ENCODE results near the gene NOX4.
A peak's percentile ranks its signal among the peaks of the same experiment; 100 is the strongest.

Gene NOX4

GRCh38 chr11:89490981-89491690 is at the start of gene NOX4:
Gene NOX4, minus strand, starts transcription at chr11:89491375. Its CDS starts 129 bp downstream, at chr11:89491246.
- peak; percentile 28 for DNase-seq

GRCh38 chr11:89540826-89541225 is 49.7 kb upstream of the NOX4 start:
- no peak for DNase-seq

GRCh38 chr11:89537936-89538335 is 46.8 kb upstream of the NOX4 start:
- DNase-seq, result no peak

GRCh38 chr11:89536926-89537325 is 45.8 kb upstream of the NOX4 start:
- no peak for DNase-seq

- no peak for DNase-seq
Measured at GRCh38 chr11:89535221-89535620, 44.0 kb upstream of the NOX4 start.

- no peak for DNase-seq
Measured at GRCh38 chr11:89529626-89530380, 38.6 kb upstream of the NOX4 start.

- DNase-seq, result no peak
Measured at GRCh38 chr11:89521792-89522191, 30.6 kb upstream of the NOX4 start.

- no peak for DNase-seq
Measured at GRCh38 chr11:89521294-89521693, 30.1 kb upstream of the NOX4 start.

- no peak for DNase-seq
Measured at GRCh38 chr11:89516496-89516895, 25.3 kb upstream of the NOX4 start.

GRCh38 chr11:89508544-89508943 is 17.4 kb upstream of the NOX4 start:
- DNase-seq, result no peak

- DNase-seq, result no peak
Measured at GRCh38 chr11:89504270-89504669, 13.1 kb upstream of the NOX4 start.

GRCh38 chr11:89503422-89503821 is 12.2 kb upstream of the NOX4 start:
- DNase-seq, result no peak

GRCh38 chr11:89502301-89502700 is 11.1 kb upstream of the NOX4 start:
- DNase-seq, result no peak

GRCh38 chr11:89500336-89500735 is 9.2 kb upstream of the NOX4 start:
- DNase-seq, result no peak

- DNase-seq, result no peak
Measured at GRCh38 chr11:89498845-89499448, 7.8 kb upstream of the NOX4 start.

GRCh38 chr11:89495951-89496350 is 4.8 kb upstream of the NOX4 start:
- DNase-seq, result no peak

- DNase-seq, result no peak
Measured at GRCh38 chr11:89493431-89493830, 2.3 kb upstream of the NOX4 start.

- DNase-seq, result no peak
Measured at GRCh38 chr11:89490602-89490980, 584 bp downstream of the NOX4 start.

GRCh38 chr11:89489930-89490329 is 1.2 kb downstream of the NOX4 start:
- DNase-seq, result no peak

GRCh38 chr11:89487016-89487415 is 4.2 kb downstream of the NOX4 start:
- no peak for DNase-seq

- no peak for DNase-seq
Measured at GRCh38 chr11:89484896-89485295, 6.3 kb downstream of the NOX4 start.

- DNase-seq, result peak; percentile 24
Measured at GRCh38 chr11:89477175-89477574, 14.0 kb downstream of the NOX4 start.

- DNase-seq, result peak; percentile 35
Measured at GRCh38 chr11:89463266-89463780, 27.9 kb downstream of the NOX4 start.

GRCh38 chr11:89458716-89459115 is 32.5 kb downstream of the NOX4 start:
- DNase-seq, result no peak
